Rectal smooth muscle tissue (tissue), 1 donor: ENCODE results near the gene FAT1.

Source experiments
- H3K27ac ChIP-seq: one replicate; pipeline ENCODE4 v1.7.0; 2013; ENCODE audit warnings: low read depth, low read length, inconsistent platforms
- H3K27me3 ChIP-seq: one replicate; pipeline ENCODE4 v1.7.0; 2013; ENCODE audit warnings: low read length; ENCODE audit not compliant: control insufficient read depth, insufficient read depth
- H3K36me3 ChIP-seq: one replicate; pipeline ENCODE4 v1.7.0; 2013; ENCODE audit warnings: low read length; ENCODE audit not compliant: control insufficient read depth, insufficient read depth
- H3K4me1 ChIP-seq: one replicate; pipeline ENCODE4 v1.7.0; 2013; ENCODE audit warnings: low read length; ENCODE audit not compliant: control insufficient read depth, insufficient read depth
- H3K4me3 ChIP-seq: one replicate; pipeline ENCODE4 v1.7.0; 2013; ENCODE audit warnings: low read length
- H3K9ac ChIP-seq: one replicate; pipeline ENCODE4 v1.7.0; 2013; ENCODE audit warnings: low read length

The FAT1 gene, protein sequence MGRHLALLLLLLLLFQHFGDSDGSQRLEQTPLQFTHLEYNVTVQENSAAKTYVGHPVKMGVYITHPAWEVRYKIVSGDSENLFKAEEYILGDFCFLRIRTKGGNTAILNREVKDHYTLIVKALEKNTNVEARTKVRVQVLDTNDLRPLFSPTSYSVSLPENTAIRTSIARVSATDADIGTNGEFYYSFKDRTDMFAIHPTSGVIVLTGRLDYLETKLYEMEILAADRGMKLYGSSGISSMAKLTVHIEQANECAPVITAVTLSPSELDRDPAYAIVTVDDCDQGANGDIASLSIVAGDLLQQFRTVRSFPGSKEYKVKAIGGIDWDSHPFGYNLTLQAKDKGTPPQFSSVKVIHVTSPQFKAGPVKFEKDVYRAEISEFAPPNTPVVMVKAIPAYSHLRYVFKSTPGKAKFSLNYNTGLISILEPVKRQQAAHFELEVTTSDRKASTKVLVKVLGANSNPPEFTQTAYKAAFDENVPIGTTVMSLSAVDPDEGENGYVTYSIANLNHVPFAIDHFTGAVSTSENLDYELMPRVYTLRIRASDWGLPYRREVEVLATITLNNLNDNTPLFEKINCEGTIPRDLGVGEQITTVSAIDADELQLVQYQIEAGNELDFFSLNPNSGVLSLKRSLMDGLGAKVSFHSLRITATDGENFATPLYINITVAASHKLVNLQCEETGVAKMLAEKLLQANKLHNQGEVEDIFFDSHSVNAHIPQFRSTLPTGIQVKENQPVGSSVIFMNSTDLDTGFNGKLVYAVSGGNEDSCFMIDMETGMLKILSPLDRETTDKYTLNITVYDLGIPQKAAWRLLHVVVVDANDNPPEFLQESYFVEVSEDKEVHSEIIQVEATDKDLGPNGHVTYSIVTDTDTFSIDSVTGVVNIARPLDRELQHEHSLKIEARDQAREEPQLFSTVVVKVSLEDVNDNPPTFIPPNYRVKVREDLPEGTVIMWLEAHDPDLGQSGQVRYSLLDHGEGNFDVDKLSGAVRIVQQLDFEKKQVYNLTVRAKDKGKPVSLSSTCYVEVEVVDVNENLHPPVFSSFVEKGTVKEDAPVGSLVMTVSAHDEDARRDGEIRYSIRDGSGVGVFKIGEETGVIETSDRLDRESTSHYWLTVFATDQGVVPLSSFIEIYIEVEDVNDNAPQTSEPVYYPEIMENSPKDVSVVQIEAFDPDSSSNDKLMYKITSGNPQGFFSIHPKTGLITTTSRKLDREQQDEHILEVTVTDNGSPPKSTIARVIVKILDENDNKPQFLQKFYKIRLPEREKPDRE (N-terminal part only)

DNA sequence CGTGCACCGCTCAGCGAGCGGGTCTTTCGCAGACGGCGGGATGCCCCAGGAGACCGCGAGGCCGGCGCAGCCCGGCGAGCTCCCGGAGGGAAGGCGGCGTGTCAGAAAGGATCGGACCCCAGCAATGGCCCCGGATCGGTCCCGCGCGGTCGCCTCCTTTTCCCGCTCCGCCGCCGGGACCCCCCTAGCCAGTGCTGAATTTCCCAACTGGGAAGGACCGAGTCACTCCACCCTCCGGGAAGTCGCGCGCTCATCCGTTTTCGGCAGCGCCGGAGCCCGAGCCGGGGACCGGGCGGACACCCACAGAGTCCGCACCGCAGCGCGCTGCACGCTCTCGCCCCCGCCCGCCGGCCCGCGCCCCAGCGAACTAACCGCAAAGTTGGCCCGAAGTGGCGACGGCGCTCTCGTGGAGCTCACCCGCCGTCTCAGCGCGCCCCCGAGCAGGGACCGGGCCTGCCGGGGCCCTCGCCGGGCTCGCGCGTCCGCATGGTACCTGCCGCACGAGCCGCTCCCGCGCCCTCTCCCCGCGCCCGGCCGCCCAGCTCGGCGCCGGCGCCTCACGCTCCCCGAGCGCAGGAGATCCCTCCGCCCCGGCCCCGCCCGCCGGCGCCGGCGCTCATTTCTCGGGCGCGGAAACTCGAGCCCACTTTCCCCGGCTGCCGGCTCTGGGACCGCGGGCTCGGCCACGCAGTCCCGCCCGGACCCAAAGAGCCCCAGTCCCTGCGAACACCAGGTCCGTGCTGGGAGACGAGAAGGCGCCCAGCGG is at the start of gene FAT1:
FAT1 (minus strand) TSS at position 565 of the 766 bp plus-strand sequence. CDS start 14,029 bp downstream, outside the sequence.
- peak within 1 kb of the TSS; percentile 91 for H3K27ac ChIP-seq
- H3K9ac ChIP-seq: peak within 1 kb of the TSS; percentile 57
- H3K27me3 ChIP-seq: no peaks in the 10 kb centered on the region
- no peaks in the 10 kb centered on the region for H3K36me3 ChIP-seq
- H3K4me3 ChIP-seq: peak within 1 kb of the TSS; percentile 89
- H3K4me1 ChIP-seq: peaks cover 5% of the 10 kb centered on the region

DNA sequence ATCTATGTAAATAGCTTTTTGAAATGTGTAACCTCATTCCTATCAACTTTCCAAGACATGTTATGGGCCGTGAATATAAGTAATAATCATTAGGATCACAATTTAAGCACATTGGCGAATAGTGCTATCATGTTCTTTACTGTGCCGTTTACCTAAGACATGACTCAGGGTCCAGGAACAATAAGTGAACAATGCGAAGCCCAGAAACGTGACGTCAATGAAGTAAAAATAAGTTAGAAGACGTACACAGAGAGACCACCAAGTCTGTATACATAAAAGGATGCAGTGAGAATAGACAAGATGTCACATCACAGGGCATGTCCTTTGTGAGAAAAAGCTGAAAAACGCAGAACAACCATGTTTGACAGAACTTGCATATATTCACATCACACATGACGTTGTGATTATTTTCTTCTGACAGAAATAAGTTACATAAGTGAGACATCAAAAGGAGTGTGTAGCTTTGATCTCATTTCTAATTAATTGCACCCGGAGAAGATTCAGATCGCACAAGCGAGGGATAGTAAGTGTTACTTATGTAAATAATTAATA is 49.4 kb upstream of the FAT1 start:
- no peak overlapping the region for H3K4me3 ChIP-seq
- H3K4me1 ChIP-seq: no peaks in the 10 kb centered on the region
- no peaks in the 10 kb centered on the region for H3K27me3 ChIP-seq
- H3K27ac ChIP-seq: no peak overlapping the region
- H3K36me3 ChIP-seq: no peaks in the 10 kb centered on the region
- no peak overlapping the region for H3K9ac ChIP-seq

DNA sequence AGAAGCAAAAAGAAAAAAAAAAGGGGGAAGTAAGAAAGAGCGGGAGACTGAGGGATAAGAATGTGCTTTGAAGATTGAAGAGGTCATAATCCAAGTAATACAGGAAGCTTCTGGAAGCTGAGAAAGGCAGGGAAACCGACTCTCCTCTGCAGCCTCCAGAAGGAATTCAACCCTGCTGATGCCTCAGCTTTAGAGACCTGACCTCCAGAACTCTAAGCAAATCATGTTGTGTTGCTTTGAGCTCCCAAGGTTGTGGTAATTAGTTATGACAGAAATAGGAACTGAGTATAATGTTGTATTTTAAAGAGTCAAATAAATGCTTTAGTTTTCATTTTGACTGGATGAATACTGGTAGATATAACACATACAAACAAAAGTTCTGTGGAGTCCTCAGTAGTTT is 48.0 kb upstream of the FAT1 start:
- no peaks in the 10 kb centered on the region for H3K27me3 ChIP-seq
- no peak overlapping the region for H3K27ac ChIP-seq
- no peak overlapping the region for H3K4me3 ChIP-seq
- H3K9ac ChIP-seq: no peak overlapping the region
- no peaks in the 10 kb centered on the region for H3K36me3 ChIP-seq
- H3K4me1 ChIP-seq: no peaks in the 10 kb centered on the region

DNA sequence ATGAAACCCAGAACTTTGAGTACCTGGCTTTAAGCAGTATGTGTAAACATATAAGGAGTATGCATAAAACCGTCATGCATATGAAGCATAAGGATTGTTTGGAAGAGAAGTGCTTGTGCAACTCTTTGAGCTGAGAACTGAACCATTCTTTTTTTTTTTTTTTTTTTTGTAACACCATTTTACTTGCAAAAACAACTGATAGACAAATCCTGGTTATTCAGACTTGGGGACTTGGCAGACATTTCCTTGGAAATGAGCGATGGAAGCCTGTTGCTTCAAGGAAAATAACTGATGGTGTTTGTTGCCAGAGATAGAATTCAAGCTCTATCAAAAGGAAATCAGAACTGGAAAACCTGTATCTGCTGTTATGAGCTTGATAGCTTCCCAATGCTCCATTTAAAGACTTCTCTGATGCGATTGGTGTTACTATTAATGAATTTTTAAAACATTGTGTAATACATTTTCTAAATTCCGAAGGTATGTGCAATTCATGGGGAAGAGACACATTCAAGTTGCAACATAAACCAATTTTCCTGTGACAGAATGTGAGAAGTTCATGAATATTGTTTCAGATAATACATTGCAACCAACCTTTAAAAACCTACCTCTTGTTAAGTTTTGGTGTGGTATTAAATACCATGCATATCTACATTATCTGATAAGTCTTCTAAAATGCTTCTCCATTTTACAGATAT is 47.0 kb upstream of the FAT1 start:
- H3K4me1 ChIP-seq: no peaks in the 10 kb centered on the region
- no peak overlapping the region for H3K9ac ChIP-seq
- H3K4me3 ChIP-seq: no peak overlapping the region
- H3K27ac ChIP-seq: no peak overlapping the region
- no peaks in the 10 kb centered on the region for H3K27me3 ChIP-seq
- no peaks in the 10 kb centered on the region for H3K36me3 ChIP-seq

DNA sequence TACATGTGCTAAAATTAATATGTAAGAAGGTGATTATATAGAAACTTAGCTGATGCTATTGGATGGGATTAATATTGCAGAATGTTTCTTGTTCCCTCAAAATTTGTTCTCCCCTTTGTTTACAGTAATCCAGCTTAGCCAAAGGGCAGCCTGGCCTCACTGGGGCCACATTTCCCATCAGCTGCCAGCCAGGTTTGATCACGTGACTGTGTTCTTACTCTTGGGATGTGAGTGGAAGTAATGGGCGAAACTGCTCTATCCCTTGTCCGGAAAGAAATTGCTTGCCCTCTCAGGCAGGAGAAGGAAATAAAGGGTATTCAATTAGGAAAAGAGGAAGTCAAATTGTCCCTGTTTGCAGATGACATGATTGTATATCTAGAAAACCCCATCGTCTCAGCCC is 44.1 kb upstream of the FAT1 start:
- Histone ChIP-seq H3K9ac (no peak overlapping the region), H3K27ac (no peak overlapping the region), H3K36me3 (no peaks in the 10 kb centered on the region), H3K27me3 (no peaks in the 10 kb centered on the region), H3K4me3 (no peak overlapping the region), H3K4me1 (no peaks in the 10 kb centered on the region)

DNA sequence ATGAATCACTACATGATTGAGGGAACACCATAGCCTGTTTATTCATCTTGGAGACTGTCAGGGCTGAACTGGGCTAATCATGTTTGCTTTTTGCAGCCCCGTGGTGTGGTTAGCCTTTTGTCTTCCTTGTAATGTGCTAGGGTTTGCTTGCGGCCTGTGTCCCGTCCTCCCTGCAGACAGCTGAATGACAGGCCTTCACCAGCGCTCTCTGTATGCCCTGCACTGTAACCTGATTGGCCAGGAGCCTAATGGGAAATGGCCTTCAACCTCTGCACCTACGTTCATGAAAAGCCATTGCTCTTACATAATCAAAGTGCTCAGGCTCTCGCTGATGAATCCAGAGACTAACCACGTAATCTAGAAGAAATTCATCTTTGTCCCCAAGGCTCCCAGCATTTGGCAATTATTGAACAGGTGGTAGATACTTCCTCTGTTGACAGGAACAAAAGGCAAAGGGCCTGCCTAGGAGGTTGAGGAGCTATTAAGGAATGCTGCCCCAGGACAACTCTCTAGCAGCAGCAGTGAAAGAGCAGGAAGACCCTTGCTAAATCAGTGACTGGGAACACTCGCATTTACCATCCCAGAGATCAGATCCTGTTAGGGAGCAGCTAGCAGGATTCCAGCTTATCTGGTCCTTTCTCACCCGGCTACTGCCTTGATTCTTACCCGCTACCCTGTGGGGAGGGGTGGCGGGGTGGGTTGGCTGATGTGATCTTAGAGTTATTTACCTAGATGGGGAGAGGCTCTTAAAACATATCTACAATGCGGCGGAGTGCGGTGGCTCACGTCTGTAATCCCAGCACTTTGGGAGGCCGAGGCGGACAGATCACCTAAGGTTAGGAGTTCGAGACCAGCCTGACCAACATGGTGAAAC is 42.3 kb upstream of the FAT1 start:
- H3K4me3 ChIP-seq: no peak overlapping the region
- no peaks in the 10 kb centered on the region for H3K36me3 ChIP-seq
- H3K27me3 ChIP-seq: no peaks in the 10 kb centered on the region
- H3K9ac ChIP-seq: no peak overlapping the region
- no peaks in the 10 kb centered on the region for H3K4me1 ChIP-seq
- H3K27ac ChIP-seq: no peak overlapping the region

DNA sequence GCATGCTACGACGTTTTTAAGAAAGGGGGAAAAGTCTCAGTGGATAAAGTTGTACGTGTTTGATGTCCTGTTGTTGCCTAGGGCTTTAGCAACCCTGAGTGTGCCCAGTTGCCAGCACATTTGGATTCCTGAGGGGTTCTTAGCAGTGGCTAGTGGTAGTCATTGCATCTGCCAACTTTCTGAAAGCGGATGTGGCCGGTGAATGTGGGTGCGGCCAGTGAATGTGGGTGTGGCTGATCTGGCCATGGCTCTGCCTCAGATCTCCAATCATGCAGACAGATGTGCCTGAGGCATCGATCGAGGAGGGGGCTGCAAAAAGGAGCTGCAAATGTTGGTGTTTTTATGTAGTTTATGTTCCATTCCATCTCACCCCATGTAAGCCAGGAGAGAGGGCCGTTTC is 41.5 kb upstream of the FAT1 start:
- no peak overlapping the region for H3K9ac ChIP-seq
- H3K27me3 ChIP-seq: no peaks in the 10 kb centered on the region
- no peak overlapping the region for H3K4me3 ChIP-seq
- H3K4me1 ChIP-seq: no peaks in the 10 kb centered on the region
- no peak overlapping the region for H3K27ac ChIP-seq
- H3K36me3 ChIP-seq: no peaks in the 10 kb centered on the region

DNA sequence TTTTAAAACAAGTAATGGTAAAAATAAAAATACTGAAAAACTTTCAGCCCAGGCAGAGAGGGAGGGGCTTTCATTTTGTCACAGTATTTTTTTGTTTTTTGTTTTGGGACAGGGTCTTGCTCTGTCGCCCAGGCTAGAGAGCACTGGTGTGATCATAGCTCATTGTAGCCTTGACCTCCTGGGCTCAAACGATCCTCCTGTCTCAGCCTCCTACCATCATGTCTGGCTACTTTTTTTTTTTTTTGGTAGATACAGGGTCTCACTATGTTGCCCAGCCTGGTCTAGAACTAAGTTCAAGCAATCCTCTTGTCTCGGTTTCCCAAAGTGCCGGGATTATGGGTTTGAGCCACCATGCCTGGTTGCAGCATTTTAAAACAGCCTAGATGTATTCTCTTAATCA is 40.8 kb upstream of the FAT1 start:
- Histone ChIP-seq H3K4me3 (no peak overlapping the region), H3K27ac (no peak overlapping the region), H3K9ac (no peak overlapping the region)

DNA sequence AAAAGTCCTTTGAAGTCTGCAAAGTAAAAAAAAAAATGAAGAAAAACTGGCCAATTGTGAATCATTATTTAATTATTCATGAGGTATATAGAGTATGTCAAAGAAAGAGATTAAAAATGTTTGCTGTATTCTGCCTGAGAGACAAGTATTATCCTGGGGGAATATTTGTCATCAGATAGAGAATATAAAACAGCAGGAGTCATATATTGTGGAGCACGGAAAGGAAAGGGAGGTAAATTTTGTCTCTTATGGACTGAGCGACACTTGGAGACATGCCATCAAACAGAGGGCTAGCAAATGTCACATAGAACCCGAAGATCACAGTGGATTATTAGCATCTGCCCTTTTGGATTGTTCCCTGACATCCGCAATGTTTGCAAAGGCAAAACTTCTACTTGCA is 39.2 kb upstream of the FAT1 start:
- Histone ChIP-seq H3K4me1 (no peaks in the 10 kb centered on the region), H3K27me3 (no peaks in the 10 kb centered on the region), H3K27ac (no peak overlapping the region), H3K9ac (no peak overlapping the region), H3K4me3 (no peak overlapping the region), H3K36me3 (no peaks in the 10 kb centered on the region)

More for the DNA sequence above, 40.8 kb upstream of the FAT1 start:
- Histone ChIP-seq H3K27me3 (no peaks in the 10 kb centered on the region), H3K4me1 (no peaks in the 10 kb centered on the region), H3K36me3 (no peaks in the 10 kb centered on the region)

DNA sequence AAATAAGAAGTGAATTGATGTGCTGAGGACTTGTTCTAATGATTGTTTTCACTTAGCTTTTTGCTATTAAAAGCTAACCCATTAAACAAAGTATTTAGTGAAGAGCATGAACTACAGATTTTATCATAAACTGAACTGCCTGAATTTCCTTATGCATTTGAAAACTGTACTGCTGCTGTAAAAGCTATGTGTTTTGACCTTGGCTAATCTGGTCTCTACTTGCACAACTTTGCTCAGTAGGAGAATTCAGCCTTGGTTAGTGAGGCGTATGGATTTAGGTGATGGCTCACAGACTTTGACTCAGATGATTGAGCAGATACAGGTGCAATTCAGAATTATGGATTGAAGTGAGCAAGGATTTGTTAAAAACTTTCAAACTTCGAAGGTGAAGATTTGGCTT is 38.7 kb upstream of the FAT1 start:
- no peak overlapping the region for H3K9ac ChIP-seq
- H3K27ac ChIP-seq: no peak overlapping the region
- no peaks in the 10 kb centered on the region for H3K4me1 ChIP-seq
- no peaks in the 10 kb centered on the region for H3K36me3 ChIP-seq
- no peaks in the 10 kb centered on the region for H3K27me3 ChIP-seq
- H3K4me3 ChIP-seq: no peak overlapping the region
